HG02759 (cell line): Measurements from ENCODE around the gene TRIM41.

Experiments used
- ATAC-seq: cut with Tn5 transposase; IDR thresholded peaks from one replicate; pipeline ENCODE4 v1.9.1; 2021; ENCODE audit warnings: mild to moderate bottlenecking, moderate library complexity; ENCODE audit not compliant: unreplicated experiment

TRIM41 gene

GRCh38 chr5:181192337-181193046 lies 30.6 kb upstream of the TRIM41 start:
- ATAC-seq, result no peak

- ATAC-seq, result no peak
Observed at GRCh38 chr5:181193656-181194055, 29.4 kb upstream of the TRIM41 start.

GRCh38 chr5:181194489-181195248 lies 28.4 kb upstream of the TRIM41 start:
- no peak for ATAC-seq

- no peak for ATAC-seq
Observed at GRCh38 chr5:181195249-181195761, 27.8 kb upstream of the TRIM41 start.

GRCh38 chr5:181197326-181197951 lies 25.6 kb upstream of the TRIM41 start:
- ATAC-seq, result no peak

GRCh38 chr5:181198106-181198685 lies 24.9 kb upstream of the TRIM41 start:
- no peak for ATAC-seq

GRCh38 chr5:181198905-181199519 lies 24.1 kb upstream of the TRIM41 start:
- peak; percentile 76 for ATAC-seq

- ATAC-seq, result no peak
Observed at GRCh38 chr5:181199881-181200638, 23.0 kb upstream of the TRIM41 start.

- no peak for ATAC-seq
Observed at GRCh38 chr5:181200816-181201215, 22.3 kb upstream of the TRIM41 start.

- ATAC-seq, result no peak
Observed at GRCh38 chr5:181203093-181203711, 19.9 kb upstream of the TRIM41 start.

- no peak for ATAC-seq
Observed at GRCh38 chr5:181203777-181204112, 19.3 kb upstream of the TRIM41 start.

GRCh38 chr5:181204113-181204825 lies 18.8 kb upstream of the TRIM41 start:
- ATAC-seq, result no peak

- no peak for ATAC-seq
Observed at GRCh38 chr5:181204826-181205760, 18.0 kb upstream of the TRIM41 start, which contains the start of gene TRIM7. TRIM7 (minus strand) TSS chr5:181205196; CDS start chr5:181205110, 86 bp downstream.

GRCh38 chr5:181205761-181206649 lies 17.1 kb upstream of the TRIM41 start:
- ATAC-seq, result no peak

- peak; percentile 58 for ATAC-seq
Observed at GRCh38 chr5:181207214-181207959, 15.7 kb upstream of the TRIM41 start.

GRCh38 chr5:181207960-181208253 lies 15.2 kb upstream of the TRIM41 start:
- no peak for ATAC-seq
